Pancreas (tissue), 10 donors: ENCODE data around the gene RITA1. TPM values are rescaled to one million over a fixed set of nuclear protein-coding genes. Genes with fewer than 3 reads are reported as not detected.

Source experiments
- ATAC-seq, 4 donors: fragments of 200-7000 bp; cut with Tn5 transposase; one replicate each; pipeline versions ENCODE4 v1.8.0 to v1.9.1; 2020; ENCODE audit warnings: mild to moderate bottlenecking in 4 of 4, moderate library complexity in 4 of 4
- DNase-seq, 6 donors: peaks; one replicate each; pipeline ENCODE4 v3.0.0-alpha.2; 2020
- FAIRE-seq: peaks from 2 replicates; lab custom pipeline; 2012; peaks lifted over from hg19 to GRCh38; lab: Jason Lieb, UNC
- H3K27ac ChIP-seq, 4 donors: fragments of 200-600 bp; sonication (generic); 1 replicate in 3 of 4; 2 replicates in 1 of 4; pipeline versions ENCODE4 v1.5.0 to v1.8.0; 2020
- H3K27me3 ChIP-seq, 4 donors: fragments of 200-600 bp; one replicate each; pipeline ENCODE4 v1.8.0; 2021
- H3K36me3 ChIP-seq, 3 donors: fragments of 200-600 bp; sonication (generic) in 1 of 3; one replicate each; pipeline versions ENCODE4 v1.5.0 to v1.8.0; 2020 to 2021
- H3K4me1 ChIP-seq, 3 donors: fragments of 200-600 bp; one replicate each; pipeline ENCODE4 v1.8.0; 2021
- H3K4me3 ChIP-seq, 4 donors: fragments of 200-600 bp; sonication (generic) in 2 of 4; one replicate each; pipeline versions ENCODE4 v1.5.0 to v1.8.0; 2020 to 2021
- H3K9me3 ChIP-seq, 4 donors: fragments of 200-600 bp; one replicate each; pipeline ENCODE4 v1.8.0; 2021
- WGBS, 2 donors: extraction: QIAGEN DNeasy Blood & Tissue Kit; methylation state at CpG; one replicate each; pipeline ENCODE4 v1.1.7; 2013; 5-methylcytosine and 5-hydroxymethylcytosine counted together
- intact Hi-C, 3 donors: fragments of 100-400 bp; cut with DNase I; formaldehyde crosslinking; loops; one replicate each; pipeline versions ENCODE4 v1.11.1 to v1.14.2; 2022
- polyA plus RNA-seq, 2 donors: library from polyadenylated mRNA; stranded (reverse); fragments of 200-250 nt; gene quantifications; one replicate each; pipeline ENCODE4 v1.2.3, GENCODE V29; 2013
- total RNA-seq, 6 donors: library from RNA; stranded (reverse); fragmentation: NEBNext Ultra II Directional in 4 of 6; extraction: Animal tissue kit (Norgen Biotek cat#: 25700) in 4 of 6; gene quantifications; one replicate each; pipeline versions ENCODE4 v1.2.1 to v1.2.4, GENCODE V29; 2021 to 2023
- TF ChIP-seq, protein P1 (sequence below), 4 donors: fragments of 200-600 bp; sonication (generic) in 3 of 4; IDR thresholded peaks; one replicate each; pipeline versions ENCODE4 v1.5.0 to v1.8.0; 2021; ENCODE audit warnings: antibody characterized with exemption in 4 of 4
- donor health status: healthy with polysubstance abuse.
- donor health status: DM: no; HTN: no; CAD: no; lungs with moderate emphysema.
- donor health status: DM: no; HTN: no; CAD: no.
- donor health status: control.
- donor health status: control.
- donor health status: Bipolar disorder and iron deficiency.
- donor health status: DM: yes; HTN: yes; CAD: no.
- donor health status: DM: no; HTN: no; CAD: no.
- donor health status: DM: no; HTN: no; CAD: no.
- donor health status: DM: yes; HTN: yes; CAD: no.

The RITA1 gene
- total and polyA plus RNA-seq, 8 donors: 4.8 to 8.9 (median 5.4) TPM

DNA sequence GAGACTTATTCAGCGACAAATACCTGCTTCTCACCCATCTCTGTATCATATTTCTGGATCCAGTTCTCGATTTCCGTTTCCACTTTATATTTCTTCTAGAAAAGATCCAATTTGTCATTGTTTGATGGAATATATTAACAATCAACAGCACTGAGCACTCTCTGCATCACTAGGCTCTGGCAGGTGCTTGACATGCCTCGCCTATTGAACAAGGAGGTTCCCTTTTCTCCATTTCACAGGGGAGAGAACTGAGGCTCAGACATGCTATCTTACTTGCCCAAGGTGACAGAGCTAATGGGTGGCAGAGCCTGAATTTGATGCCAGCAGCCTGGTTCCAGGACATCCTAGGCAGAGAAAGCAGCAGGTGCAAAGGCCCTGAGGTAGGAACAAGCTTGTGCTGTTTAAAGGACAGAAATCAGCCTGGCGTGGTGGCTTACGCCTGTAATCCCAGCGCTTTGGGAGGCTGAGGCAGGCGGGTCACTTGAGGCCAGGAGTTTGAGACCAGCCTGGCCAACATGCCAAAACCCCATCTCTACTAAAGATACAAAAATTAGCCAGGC, 12.1 kb downstream of the RITA1 start:
- no peaks in the 10 kb centered on the region for H3K36me3 ChIP-seq
- no peak overlapping the region for H3K27ac ChIP-seq
- TF ChIP-seq, protein P1, sequence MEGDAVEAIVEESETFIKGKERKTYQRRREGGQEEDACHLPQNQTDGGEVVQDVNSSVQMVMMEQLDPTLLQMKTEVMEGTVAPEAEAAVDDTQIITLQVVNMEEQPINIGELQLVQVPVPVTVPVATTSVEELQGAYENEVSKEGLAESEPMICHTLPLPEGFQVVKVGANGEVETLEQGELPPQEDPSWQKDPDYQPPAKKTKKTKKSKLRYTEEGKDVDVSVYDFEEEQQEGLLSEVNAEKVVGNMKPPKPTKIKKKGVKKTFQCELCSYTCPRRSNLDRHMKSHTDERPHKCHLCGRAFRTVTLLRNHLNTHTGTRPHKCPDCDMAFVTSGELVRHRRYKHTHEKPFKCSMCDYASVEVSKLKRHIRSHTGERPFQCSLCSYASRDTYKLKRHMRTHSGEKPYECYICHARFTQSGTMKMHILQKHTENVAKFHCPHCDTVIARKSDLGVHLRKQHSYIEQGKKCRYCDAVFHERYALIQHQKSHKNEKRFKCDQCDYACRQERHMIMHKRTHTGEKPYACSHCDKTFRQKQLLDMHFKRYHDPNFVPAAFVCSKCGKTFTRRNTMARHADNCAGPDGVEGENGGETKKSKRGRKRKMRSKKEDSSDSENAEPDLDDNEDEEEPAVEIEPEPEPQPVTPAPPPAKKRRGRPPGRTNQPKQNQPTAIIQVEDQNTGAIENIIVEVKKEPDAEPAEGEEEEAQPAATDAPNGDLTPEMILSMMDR (IDR thresholded peaks at IDR 0.05): no peak
- WGBS, 2 donors: 87 to 94% methylated on average over 8 of the region's 8 CpGs
- no peaks in the 10 kb centered on the region for H3K9me3 ChIP-seq
- DNase-seq: no peak
- H3K4me1 ChIP-seq: peaks cover 17 to 23% (median 17%) of the 10 kb centered on the region in 3 donors
- H3K27me3 ChIP-seq: no peaks in the 10 kb centered on the region
- no peak for FAIRE-seq
- no peak for ATAC-seq
- intact Hi-C loops: loop anchor here in 1 of 3 donors (10.0 kb wide), 1 partner anchor 227 kb away; the partner anchor contains the start of gene SDSL
- H3K4me3 ChIP-seq: no peak overlapping the region

DNA sequence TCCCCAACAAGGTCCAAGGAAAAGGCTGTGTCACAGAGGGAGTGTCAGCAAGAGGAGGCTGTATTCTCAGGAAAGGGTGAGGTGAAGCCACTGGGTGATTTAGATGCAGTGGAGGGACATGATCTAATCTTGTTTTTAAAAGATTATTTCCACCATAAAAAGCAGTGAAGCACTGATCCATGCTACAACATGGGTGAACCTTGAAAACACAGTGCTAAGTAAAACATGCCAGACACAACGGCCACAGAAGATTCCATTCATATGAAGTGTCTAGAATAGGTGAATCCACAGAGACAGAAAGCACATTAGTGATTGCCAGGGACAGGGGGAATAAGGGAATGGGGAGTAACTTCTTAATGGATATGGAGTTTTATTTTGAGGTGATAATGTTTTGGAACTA, 12.8 kb downstream of the RITA1 start:
- H3K27me3 ChIP-seq: no peaks in the 10 kb centered on the region
- no peaks in the 10 kb centered on the region for H3K9me3 ChIP-seq
- no peak for ATAC-seq
- no peak overlapping the region for H3K4me3 ChIP-seq
- DNase-seq: no peak
- intact Hi-C loops: loop anchor here in 1 of 3 donors (10.0 kb wide), 1 partner anchor 227 kb away; the partner anchor contains the start of gene SDSL
- no peaks in the 10 kb centered on the region for H3K36me3 ChIP-seq
- TF ChIP-seq, protein P1 (IDR thresholded peaks at IDR 0.05): no peak
- H3K27ac ChIP-seq: no peak overlapping the region
- 78 to 91% methylated on average over 1 of the region's 1 CpG for WGBS, 2 donors
- no peak for FAIRE-seq
- peaks cover 17 to 23% (median 17%) of the 10 kb centered on the region in 3 donors for H3K4me1 ChIP-seq

DNA sequence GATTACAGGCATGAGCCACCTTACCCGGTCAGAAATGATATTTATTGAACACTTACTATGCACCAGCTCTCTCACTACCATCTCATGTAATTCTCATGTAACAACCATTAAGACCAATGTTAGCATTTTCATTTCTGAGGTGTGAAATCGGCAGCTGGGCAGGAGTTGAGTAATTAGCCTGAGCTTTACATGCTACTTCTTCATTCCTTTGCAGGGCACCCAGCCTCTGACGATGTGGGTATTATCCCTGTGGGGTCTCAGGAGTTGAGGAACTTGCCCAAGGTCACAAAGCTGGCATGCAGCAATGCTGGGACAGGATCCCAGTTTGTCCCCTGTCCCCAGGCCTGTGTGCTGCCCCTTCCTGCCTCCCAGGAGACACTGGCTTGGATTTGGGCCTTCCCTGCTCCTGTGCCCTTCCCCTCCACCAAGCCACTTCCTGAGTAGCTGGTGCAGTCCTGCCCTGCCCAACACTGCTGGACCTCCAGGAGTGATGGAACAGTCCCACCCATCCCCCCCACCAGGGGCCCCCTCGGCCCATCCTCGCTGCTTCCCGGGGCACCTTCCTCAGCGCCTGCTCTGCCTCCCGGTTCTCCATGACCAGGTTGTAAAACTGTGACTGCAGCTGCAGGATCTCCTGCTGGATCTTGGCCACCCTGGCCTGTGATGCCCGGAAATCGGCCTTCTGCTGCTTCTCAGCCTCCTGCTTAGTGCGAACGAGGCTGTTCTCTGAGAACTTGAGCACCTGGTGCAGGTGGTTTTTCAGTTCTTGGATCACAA, 14.7 kb downstream of the RITA1 start:
- DNase-seq (peak; percentile 75 to 94 (median 89)), FAIRE-seq (no peak), ATAC-seq (peak; percentile 78 to 86 (median 82))
- Histone ChIP-seq H3K27ac (peak overlapping the region; percentile 46 to 72 (median 61)), H3K36me3 (no peaks in the 10 kb centered on the region), H3K4me3 (no peak overlapping the region), H3K27me3 (no peaks in the 10 kb centered on the region), H3K9me3 (no peaks in the 10 kb centered on the region), H3K4me1 (peaks cover 17 to 28% (median 17%) of the 10 kb centered on the region in 3 donors)
- TF ChIP-seq, protein P1 (IDR thresholded peaks at IDR 0.05): no peak
- intact Hi-C loops: loop anchor here in 1 of 3 donors (10.0 kb wide), 1 partner anchor 55 kb away; no protein-coding TSS in a partner anchor
- 31 to 36% methylated on average over 12 of the region's 12 CpGs for WGBS, 2 donors

DNA sequence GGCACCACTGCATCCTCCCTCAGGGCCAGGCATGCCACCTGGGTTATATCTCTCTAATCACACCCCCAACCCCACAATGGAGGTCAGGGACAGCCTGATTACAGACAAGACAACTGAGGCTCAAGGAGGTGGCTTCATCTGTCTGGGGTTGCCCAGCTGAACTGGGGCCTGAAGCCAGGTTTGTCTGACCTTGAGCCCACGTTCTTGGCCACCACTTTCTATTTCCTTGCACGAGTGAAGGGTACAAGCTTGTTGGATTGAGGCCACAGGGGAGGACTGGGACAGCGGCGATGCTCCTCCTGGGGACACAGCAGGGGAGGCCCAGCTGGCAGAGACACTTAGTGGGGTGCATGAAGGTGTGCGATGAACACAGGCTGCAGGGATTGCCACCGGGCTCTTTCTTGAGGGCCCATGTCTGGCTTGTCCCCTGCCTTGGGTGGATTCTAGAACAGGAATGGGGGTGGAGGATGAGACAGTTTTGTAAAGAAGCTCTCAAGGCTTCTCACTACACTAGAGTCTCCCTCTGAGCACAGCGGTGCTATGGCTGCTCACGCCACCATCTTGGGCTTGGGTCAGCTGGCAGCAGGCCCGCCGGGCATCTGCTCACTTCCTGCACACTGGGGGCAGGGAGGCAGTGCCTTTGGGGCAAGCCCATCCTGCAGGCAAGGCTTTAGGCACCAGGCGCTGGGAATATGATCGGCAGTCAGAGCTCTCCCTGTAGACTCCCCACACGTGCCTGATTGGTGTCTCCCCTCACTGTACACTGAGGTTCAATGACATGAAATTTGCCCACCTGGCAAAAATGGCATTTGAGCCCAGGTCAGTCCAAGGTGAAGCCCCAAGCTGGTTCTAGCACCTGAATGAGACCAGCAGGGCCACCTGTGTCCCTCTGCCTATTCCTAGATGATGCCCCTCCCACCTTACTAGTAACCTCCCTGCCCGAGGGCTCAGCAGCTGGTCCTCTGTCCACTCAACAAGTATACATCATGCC, 16.0 kb downstream of the RITA1 start:
- peak in 5 of 6 donors; percentile 49 to 85 (median 65) for DNase-seq
- intact Hi-C loops: loop anchor here in 1 of 3 donors (10.0 kb wide), 1 partner anchor 53 kb away; no protein-coding TSS in a partner anchor
- FAIRE-seq: no peak
- peak; percentile 23 to 51 (median 36) for ATAC-seq
- Histone ChIP-seq H3K4me3 (no peak overlapping the region), H3K27me3 (no peaks in the 10 kb centered on the region), H3K4me1 (peaks cover 17 to 28% (median 17%) of the 10 kb centered on the region in 3 donors), H3K27ac (peak overlapping the region; percentile 46 to 72 (median 61)), H3K9me3 (no peaks in the 10 kb centered on the region), H3K36me3 (no peaks in the 10 kb centered on the region)
- WGBS, 2 donors: 53 to 62% methylated on average over 14 of the region's 14 CpGs
- TF ChIP-seq, protein P1 (IDR thresholded peaks at IDR 0.05): no peak
